GM18858 (cell line): Measurements from ENCODE around the gene OR2J2.
"Not testable (repeated sequence)": the region's sequence is repeated elsewhere in the genome, so short reads cannot be mapped to it uniquely, and the experiment has no call there.

Source experiments
- ATAC-seq: cut with Tn5 transposase; IDR thresholded peaks from one replicate; pipeline ENCODE4 v1.9.1; 2021; ENCODE audit not compliant: unreplicated experiment

OR2J2 gene

DNA sequence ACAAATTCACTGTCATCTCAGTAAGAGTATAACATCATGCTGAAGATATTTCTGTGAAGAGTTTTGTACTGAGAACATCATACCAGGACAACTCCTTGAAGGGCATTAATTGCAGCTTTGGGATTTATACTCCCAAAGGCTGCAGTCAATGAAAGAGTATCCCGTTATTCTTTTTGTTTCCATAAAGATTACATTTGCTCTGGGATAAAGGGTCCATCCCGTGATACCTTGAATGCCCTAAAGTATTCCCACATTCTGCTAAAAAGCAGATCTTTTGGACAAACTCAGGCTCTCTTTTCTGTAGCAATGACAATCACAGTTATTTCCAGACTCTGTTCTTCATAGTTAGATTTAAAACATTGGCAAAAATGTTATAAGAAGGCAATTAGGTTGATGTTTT is at the start of gene OR2J2:
OR2J2 (plus strand) TSS at position 301 of the 400 bp plus-strand sequence. CDS start 2,729 bp downstream, outside the sequence.
- ATAC-seq: not testable (repeated sequence)

DNA sequence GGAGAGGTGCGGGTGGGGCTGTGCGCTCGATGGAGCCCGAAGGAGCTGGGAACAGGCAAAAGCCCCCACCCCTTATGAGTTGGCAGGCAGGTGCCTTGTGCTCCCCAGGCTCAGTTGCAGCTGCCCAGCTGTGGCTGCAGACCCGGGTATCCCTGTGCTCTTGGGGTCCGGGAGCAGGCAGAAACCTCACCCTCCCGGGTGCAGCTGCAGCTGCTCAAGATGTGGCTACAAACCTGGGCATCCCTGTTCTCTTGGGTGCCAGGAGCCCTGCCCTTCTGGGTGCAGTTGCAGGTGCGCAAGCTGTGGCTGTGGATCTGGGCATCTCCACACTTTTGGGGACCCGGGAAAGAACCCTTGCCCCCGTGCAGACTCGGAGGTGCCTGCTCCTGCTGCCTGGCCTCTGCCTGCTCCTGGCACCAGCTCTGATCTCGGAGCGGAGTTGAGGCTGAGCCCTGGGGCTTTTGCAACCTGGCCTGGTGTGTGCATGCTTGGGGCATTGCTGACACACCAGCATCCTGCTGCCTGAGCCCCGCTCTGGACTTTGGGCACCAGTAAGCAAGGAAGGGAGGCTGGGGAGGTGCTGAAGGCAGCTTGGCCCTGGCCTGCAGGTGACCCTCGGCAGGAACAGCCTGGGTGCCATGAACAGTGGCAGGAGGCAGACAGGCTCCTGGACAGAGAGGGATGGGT is 41.2 kb upstream of the OR2J2 start:
- no peak for ATAC-seq

DNA sequence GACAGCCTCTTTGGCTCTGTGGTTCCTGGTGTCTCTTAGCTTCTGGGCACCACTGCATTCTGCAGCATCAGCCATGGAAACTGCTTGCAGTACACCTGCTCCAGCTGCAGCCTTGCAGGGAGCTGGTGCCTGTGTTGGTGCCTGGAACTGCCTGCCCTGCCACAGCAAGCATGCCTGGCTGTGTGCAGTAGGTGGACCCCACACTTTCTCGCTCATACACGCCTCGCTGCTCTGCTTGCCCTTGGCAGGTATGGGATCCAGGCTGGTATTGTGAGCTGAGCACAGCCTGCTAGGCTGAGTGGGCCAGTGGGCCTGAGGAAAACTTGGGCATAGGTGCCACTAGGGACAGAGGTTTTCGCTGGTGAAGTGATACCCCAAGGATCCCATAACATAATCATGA is 40.1 kb upstream of the OR2J2 start:
- ATAC-seq: no peak

DNA sequence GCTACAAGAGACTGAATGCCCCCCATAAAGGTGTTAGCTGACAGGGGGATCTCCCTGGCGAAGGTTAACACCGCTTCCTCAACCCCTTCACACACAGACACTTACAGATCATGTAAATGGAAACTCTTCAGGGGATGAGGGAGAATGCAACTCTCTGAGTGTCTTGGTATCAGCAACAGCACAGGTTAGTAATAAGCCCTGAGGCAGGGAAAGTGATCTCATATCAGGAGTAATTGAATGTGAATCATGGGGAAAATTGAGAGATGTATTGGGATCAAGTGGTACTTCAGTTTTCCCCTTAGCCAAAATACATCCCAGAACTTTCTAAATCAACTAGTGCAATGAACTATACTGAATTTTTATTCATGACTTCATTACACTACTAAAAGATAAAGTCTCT is 39.0 kb upstream of the OR2J2 start:
- no peak for ATAC-seq

DNA sequence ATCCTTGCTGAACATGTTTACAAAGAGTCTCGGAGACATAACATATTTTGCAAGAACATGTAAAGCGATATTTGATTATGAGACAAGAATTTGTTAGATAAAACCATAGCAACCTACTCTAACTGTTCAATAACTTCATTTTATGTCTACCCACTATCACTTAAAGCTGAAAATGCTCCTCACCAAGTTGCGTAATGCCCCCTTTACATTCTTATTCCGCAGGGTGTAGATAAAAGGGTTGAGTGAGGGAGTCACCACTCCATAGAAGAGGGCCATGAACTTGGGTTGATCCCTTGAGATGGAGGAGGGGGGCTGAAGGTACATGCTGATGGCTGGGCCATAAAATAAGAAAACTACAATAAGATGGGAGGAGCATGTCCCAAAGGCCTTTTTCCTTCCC is 33.0 kb upstream of the OR2J2 start:
- no peak for ATAC-seq

DNA sequence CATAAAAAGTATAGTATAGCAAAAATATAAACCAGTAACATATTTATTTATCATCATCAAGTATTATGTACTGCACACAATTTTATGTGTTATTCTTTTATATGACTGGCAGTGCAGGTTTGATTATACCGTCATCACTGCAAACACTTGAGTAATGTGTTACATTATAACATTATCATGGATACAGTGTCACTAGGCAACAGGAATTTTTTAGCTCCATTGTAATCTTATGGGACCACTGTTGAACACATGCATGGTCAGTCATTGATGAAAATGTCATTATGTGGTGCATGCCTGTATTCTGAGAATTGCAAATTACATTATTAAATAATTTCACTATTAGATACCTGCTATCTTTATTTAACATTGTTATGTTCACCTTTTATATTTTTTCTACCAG is 29.1 kb upstream of the OR2J2 start:
- ATAC-seq: no peak

DNA sequence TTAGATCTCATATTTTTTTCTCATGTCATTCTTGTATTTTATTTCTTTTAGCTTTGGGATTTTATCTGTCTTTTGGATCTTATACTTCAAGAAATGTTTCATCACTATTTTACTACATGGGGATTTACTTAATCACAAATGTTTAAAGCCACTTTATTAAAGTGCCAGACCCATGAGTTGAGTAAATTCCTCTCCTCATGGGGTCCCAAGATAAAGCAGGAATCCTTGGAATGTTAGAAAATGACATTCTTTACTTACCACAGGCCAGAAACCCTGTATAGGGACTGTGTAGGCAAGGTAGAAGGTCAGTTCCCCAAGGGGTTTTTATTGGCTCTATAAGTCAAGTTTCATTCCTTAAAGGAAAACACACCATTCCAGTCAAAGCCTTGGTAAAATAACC is 28.4 kb upstream of the OR2J2 start:
- no peak for ATAC-seq

DNA sequence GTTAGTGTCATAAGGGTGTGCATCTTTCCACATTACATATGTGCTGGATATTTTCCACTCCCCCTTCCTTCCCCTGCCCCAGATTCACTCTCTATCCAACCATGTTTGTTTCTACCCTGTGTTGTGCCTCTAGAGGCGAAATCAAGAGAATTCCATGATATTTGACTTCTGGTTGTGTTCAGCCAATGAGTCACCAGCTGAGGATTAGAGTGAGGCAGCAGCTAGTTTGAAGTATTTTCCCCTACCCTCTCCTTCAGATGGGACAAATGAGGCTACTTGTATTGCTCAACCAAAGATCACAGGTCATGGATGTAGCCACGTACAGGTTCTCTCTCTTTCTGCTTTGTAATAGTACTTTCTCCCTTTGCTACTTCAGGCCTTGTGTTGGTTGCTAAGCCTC is 24.5 kb upstream of the OR2J2 start:
- ATAC-seq: no peak

DNA sequence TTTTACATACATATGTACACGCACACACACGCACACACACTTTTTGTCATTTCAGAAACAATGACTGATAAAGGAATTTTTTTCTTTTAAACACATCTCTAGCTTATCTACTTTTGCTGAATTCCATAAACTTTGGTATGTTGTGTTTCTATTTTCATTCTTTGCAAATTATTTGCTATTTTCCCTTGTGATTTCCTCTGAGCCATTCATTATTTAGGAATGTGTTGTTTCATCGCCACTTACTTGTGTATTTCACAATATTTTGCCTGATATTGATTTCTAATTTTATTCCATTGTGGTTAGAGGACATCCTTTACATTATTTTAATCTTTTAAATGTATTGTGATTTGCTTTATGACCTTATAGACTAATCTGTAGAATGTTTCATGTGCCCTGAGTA is 23.6 kb upstream of the OR2J2 start:
- ATAC-seq: no peak

DNA sequence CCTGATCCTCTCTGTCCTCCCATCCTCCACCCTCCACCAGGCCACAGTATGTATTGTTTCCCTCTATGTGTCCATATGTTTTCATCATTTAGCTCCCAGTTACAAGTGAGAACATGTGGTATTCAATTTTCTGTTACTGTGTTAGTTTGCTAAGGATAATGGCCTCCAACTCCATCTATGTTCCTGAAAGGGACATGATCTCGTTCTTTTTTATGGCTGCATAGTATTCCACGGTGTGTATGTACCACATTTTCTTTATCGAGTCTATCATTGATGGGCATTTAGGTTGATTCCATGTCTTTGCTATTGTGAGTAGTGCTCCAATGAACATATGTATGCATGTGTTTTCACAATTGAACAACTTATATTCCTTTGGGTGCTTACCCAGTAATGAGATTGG is 21.3 kb upstream of the OR2J2 start:
- ATAC-seq: not testable (repeated sequence)

DNA sequence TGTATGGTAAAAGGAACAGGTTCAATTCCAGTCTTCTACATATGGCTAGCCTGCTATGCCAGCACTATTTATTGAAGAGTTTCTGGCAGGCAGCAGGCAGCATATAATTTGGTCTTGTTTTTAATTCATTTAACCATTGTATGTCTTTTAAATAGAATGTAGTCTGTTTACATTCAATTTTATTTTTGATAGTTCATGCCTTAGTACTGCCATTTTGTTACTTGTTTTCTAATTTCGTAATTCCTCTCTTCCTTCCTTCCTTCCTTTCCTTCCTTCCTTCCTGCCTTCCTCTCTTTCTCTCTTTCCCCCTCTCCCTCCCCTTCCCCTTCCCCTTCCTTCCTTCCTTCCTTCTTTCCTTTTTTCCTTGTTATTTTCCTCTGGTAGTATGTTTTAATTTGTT is 17.6 kb upstream of the OR2J2 start:
- ATAC-seq: no peak

DNA sequence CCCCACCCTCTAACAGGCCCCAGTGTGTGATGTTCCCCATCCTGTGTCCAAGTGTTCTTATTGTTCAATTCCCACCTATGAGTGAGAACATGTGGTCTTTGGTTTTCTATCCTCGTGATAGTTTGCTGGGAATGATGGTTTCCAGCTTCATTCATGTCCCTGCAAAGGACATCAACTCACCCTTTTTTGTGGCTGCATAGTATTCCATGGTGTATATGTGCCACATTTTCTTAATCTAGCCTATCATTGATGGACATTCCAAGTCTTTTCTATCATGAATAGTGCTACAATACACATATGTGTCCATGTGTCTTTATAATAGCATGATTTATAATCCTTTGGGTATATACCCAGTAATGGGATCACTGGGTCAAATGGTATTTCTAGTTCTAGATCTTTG is 15.5 kb upstream of the OR2J2 start:
- ATAC-seq: not testable (repeated sequence)

DNA sequence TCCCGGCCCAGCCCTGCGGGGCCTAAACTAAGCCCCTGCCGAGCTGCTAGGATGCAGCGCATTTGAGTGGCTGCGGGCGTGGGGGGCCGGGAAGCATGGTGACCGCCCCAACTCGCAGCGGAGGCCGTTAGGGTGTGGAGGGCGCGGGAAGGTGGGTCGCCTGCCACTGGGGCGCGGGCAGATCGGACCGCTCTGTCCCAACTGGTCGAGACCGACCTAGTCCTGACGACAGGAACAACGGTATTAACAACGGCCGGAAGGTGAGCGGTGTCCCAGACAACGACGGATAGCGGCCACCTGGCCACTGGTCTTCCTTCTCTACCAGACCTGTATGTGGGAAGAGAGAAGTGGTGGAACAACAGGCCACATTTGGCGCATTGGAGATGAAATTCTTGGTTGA is 10.8 kb upstream of the OR2J2 start:
- ATAC-seq: not testable (repeated sequence)

DNA sequence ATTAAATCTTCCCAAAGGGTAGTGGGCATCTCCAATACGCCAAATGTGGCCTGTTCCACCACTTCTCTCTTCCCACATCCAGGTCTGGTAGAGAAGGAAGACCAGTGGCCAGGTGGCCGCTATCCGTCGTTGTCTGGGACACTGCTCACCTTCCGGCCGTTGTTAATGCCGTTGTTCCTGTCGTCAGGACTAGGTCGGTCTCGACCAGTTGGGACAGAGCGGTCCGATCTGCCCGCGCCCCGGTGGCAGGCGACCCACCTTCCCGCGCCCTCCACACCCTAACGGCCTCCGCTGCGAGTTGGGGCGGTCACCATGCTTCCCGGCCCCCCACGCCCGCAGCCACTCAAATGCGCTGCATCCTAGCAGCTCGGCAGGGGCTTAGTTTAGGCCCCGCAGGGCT is 5.1 kb upstream of the OR2J2 start:
- ATAC-seq: not testable (repeated sequence)

DNA sequence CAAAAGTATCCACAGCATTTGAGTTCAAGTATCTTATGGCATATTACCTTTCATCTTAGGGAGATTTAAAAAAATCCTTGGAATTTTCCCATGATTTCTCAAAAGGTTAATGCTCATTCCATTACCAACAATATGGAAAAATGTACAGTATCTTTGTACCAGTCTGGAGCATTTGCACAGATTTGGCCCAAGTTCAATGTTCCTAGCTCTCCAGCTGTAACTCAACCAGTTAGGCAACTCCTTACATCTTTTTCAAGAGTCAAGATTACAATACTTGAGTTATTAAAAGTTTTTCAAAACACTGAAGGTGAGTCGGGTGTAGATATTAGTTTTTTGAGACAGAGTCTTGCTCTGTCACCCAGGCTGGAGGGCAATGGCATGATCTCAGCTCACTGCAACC is 1.0 kb downstream of the OR2J2 start:
- no peak for ATAC-seq

DNA sequence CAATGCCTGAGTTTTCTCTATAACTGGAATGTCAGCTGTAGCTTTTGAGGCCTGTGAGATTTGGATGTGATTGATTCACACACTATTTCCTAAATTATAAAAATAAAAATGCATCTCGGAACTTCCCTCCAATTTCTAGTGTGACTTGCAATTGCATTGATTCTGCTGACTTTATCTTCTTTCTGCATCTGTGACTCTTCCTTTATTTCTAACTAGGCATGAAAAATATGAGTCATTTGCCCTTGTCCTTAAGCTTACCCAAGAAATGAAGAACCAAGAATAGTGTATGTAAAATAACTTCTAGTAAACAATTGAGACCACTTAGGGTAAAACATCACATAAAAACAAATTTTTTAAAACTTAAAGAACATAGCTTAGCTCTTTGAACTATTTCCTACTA is 12.9 kb downstream of the OR2J2 start:
- ATAC-seq: no peak

DNA sequence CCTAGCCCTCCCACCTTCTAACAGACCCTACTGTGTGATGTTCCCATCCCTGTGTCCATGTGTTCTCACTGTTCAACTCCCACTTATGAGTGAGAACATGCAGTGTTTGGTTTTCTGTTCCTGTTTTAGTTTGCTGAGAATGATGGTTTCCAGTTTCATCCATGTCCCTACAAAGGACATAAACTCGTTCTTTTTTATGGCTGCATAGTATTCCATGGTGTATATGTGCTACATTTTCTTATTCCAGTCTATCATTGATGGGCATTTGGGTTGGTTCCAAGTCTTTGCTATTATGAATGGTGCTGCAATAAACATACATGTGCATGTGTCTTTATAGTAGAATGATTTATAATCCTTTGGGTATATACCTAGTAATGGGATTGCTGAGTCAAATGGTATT is 18.0 kb downstream of the OR2J2 start:
- not testable (repeated sequence) for ATAC-seq

DNA sequence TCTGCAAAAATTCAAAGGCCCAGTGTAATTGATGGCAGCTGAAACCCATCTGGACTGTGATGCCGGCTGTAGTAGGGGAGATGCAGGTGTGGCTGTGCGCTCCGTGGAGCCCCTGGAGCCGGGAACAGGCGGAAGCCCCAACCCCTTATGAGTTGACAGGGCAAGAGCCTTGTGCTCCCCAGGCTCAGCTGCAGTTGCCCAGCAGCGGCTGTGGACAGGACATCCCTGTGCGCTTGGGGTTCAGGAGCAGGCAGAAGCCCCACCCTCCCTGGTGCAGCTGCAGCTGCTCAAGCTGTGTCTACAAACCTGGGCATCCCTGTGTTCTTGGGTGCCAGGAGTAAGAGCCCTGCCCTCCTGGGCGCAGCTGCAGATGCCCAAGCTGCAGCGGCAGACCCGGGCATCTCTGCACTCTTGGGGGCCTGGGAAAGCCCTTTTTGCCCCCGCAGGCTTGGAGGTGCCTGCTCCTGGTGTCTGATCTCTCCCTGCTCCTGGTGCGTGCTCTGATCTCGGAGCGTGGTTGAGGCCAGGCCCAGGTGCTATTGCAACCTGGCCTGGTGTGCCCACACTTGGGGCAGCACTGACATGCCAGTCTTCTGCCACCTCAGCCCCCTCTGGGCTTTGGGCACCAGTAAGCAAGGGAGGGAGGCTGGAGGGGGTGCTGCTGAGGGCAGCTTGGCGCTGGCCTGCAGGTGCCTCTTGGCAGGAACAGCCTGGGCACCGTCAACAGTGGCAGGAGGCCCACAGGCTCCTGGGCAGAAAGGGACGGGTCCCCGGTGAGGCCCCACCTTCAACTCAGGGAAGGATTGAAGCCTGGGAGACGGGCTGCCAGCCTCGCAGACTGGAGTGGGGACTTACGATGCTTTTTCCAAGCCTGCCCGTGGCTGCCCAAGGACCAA is 30.3 kb downstream of the OR2J2 start:
- ATAC-seq: no peak

DNA sequence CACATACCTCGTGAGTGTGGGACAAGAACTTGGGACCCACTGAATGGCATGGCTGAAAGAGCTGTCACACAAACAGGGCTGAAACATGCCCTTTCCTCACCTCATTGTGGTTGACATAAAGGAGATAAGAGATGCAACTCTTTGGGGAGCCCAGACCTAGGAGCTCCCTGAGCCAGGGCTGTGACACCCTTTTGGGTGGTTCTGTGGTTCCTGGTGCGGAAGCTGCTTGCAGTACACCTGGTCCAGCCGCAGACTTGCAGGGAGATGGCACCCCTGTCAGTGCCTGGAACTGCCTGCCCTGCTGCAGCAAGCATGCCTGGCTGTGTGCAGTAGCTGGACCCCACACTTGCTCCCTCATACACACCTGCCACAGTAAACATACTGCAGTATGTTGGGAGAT is 31.3 kb downstream of the OR2J2 start:
- no peak for ATAC-seq

DNA sequence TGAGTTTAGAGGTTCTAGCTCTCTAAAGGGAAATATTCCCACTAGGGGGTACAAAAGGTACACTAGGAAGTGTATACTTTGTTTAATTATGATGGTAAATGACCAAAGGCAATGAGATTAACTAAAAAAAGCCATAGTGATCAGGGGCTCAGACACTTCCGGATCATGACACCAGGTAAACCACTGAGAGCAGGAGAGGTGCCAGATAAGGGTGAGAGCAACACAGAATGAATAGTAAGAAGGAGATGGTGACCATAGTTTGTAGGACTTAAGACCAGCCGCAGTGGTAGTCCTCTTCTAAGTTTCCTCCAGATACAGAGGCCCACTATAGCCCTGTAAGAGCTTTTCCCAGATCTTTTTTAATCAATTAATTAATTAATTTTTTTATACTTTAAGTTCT is 40.8 kb downstream of the OR2J2 start:
- no peak for ATAC-seq

DNA sequence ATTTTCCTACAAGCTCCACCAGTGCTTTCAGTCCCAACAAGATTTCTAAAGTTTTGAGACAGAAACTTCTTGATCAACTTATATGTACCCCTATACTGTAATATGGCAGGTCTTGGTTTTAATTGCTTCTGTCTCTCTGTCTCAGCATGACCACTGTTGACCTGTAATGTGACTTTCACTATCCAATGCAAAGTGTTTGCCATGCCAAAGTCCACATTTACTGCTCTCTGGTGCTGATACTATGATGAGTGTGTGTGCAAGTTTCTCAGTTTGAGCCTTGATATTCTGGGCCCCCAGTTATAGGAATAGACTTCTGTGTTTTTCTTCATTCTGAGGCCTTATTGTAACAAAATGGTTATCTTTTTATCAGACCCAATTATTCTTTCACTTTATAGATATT is 45.8 kb downstream of the OR2J2 start:
- ATAC-seq: no peak

DNA sequence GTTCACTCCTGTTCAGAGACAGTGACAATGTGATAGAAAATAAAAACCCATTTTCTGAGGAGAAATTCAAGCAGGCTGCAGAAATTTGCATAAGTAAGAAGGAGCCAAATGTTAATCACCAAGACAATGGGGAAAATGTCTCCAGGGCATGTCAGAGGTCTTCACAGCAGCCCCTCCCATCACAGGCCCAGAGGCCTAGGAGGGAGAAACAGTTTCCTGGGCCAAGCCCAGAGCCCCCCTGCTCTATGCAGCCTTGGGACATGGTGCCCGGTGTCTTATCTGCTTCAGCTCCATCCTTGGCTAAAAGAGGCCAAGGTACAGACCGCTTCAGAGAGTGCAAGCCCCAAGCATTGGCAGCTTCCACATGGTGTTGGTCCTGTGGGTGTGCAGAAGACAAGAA is 46.5 kb downstream of the OR2J2 start:
- ATAC-seq: not testable (repeated sequence)
